Right atrium auricular region (tissue), 2 donors: ENCODE measurements around the gene MATR3. TPM values are rescaled to one million over a fixed set of nuclear protein-coding genes. Genes with fewer than 3 reads are reported as not detected.
"Not testable (repeated sequence)": the region's sequence is repeated elsewhere in the genome, so short reads cannot be mapped to it uniquely, and the experiment has no call there.

Experiments
- DNase-seq: peaks from one replicate; pipeline ENCODE4 v3.0.0-alpha.2; 2019; ENCODE audit warnings: low spot score
- H3K27ac ChIP-seq, 2 donors: fragments of 200-600 bp; sonication (generic); 1 replicate in 1 of 2; 2 replicates in 1 of 2; pipeline ENCODE4 v1.5.1; 2016 to 2019
- H3K27me3 ChIP-seq, 2 donors: fragments of 200-600 bp; sonication (generic); one replicate each; pipeline versions ENCODE4 v1.5.1 to v1.6.0; 2017 to 2019
- H3K36me3 ChIP-seq: fragments of 200-600 bp; sonication (generic); one replicate; pipeline ENCODE4 v1.5.1; 2016
- H3K4me1 ChIP-seq, 2 donors: fragments of 200-600 bp; sonication (generic); one replicate each; pipeline versions ENCODE4 v1.5.1 to v1.6.0; 2017 to 2019
- H3K4me3 ChIP-seq, 2 donors: fragments of 200-600 bp; sonication (generic); 1 replicate in 1 of 2; 2 replicates in 1 of 2; pipeline ENCODE4 v1.5.1; 2017 to 2019; ENCODE audit warnings: mild to moderate bottlenecking in 1 of 2, moderate library complexity in 1 of 2
- H3K9me3 ChIP-seq, 2 donors: fragments of 200-600 bp; sonication (generic); one replicate each; pipeline ENCODE4 v1.5.1; 2019
- total RNA-seq, 2 donors: library from RNA; depleted of rRNA; stranded (reverse); fragments of >200 nt; gene quantifications; one replicate each; pipeline ENCODE4 v1.1.0, GENCODE V29; 2016
- TF ChIP-seq, protein P1 (sequence below), 2 donors: fragments of 200-600 bp; sonication (generic); IDR thresholded peaks; one replicate each; pipeline ENCODE4 v1.5.1; 2019; ENCODE audit warnings: antibody characterized with exemption in 2 of 2

The MATR3 gene
- total RNA-seq, 2 donors from 2014 or later, result 131 to 159 TPM

DNA sequence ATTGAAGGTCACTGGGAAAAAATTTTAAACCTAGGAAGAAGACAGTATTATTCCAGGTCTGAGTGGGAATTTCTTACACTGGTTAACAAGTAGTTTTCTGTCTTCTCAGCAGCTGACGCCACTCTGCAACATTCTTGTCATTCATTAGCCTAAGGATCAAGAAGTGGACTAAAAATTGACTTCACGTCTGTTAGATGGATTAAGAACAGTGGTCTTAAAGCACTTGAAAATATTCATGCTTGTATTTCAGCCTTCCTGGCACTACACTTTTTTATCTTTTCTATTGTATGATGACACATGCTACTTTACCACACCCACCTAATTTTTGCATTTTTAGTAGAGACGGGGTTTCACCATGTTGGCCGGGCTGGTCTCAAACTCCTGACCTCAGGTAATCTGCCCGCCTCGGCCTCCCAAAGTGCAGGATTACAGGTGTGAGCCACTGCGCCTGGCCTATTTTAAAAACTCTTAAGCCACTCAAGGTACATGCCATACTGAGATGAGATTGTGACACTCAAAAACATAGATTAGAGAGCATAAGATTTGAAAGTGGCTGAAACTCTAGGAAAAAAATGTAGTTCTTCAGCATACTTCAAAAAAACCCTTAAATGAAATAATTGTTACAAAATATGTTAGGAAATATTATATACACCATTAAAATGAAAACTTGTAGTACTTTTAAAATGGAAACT, 8.4 kb downstream of the MATR3 start:
- Histone ChIP-seq H3K9me3 (no peaks in the 10 kb centered on the region), H3K4me1 (peaks cover 0 to 99% of the 10 kb centered on the region in 2 donors), H3K27me3 (no peaks in the 10 kb centered on the region), H3K4me3 (no peak overlapping the region), H3K36me3 (no peaks in the 10 kb centered on the region), H3K27ac (no peak overlapping the region)
- DNase-seq, result no peak
- TF ChIP-seq, protein P1, sequence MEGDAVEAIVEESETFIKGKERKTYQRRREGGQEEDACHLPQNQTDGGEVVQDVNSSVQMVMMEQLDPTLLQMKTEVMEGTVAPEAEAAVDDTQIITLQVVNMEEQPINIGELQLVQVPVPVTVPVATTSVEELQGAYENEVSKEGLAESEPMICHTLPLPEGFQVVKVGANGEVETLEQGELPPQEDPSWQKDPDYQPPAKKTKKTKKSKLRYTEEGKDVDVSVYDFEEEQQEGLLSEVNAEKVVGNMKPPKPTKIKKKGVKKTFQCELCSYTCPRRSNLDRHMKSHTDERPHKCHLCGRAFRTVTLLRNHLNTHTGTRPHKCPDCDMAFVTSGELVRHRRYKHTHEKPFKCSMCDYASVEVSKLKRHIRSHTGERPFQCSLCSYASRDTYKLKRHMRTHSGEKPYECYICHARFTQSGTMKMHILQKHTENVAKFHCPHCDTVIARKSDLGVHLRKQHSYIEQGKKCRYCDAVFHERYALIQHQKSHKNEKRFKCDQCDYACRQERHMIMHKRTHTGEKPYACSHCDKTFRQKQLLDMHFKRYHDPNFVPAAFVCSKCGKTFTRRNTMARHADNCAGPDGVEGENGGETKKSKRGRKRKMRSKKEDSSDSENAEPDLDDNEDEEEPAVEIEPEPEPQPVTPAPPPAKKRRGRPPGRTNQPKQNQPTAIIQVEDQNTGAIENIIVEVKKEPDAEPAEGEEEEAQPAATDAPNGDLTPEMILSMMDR (IDR thresholded peaks at IDR 0.05), result no peak

- Histone ChIP-seq H3K27ac (no peak overlapping the region), H3K36me3 (no peaks in the 10 kb centered on the region), H3K4me3 (no peak overlapping the region), H3K9me3 (no peaks in the 10 kb centered on the region), H3K27me3 (no peaks in the 10 kb centered on the region), H3K4me1 (peaks cover 0 to 99% of the 10 kb centered on the region in 2 donors)
- TF ChIP-seq, protein P1 (IDR thresholded peaks at IDR 0.05), result no peak
- DNase-seq, result no peak
Observed at GRCh38 chr5:139304391-139305324, 11.1 kb downstream of the MATR3 start.

- Histone ChIP-seq H3K27ac (no peak overlapping the region), H3K9me3 (no peaks in the 10 kb centered on the region), H3K36me3 (no peaks in the 10 kb centered on the region), H3K4me3 (no peak overlapping the region), H3K4me1 (peaks cover 0 to 98% of the 10 kb centered on the region in 2 donors), H3K27me3 (no peaks in the 10 kb centered on the region)
- DNase-seq, result no peak
- TF ChIP-seq, protein P1 (IDR thresholded peaks at IDR 0.05), result no peak
Observed at GRCh38 chr5:139306197-139306596, 12.7 kb downstream of the MATR3 start.

DNA sequence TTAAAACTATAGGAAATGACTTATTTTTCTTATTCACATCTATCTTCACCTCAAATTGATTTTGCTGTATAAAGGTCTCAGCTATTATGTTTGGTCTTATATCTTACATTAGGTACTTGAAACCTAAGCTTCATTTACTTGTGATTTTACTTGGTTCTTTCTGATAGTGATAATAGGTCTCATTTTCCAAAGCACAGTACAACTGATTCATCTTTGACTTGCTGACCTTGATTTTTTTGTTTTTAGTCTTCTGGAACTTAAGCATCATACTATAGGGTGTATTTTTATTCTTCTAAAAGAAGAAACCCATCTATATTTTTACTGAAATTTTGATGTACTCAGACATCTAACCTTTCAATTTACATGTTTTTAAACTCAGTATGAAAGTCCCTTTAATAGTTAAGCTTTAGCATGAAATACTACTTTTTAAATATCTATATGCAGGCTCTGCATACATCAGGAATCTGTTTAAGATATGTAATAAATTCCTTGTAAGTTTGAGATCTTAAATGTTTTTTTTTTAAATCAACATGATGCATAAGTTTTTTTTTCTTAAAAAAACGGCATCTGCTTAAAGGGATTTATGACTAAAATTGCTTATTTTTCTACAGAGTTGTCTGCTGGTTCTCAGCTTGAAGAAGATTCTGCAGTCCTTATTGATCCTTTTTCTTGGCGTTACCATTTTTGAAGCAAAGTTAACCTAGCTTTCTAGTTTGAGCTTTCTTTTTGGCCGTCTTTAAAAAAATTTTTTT, 13.3 kb downstream of the MATR3 start:
- TF ChIP-seq, protein P1 (IDR thresholded peaks at IDR 0.05), result no peak
- Histone ChIP-seq H3K9me3 (no peaks in the 10 kb centered on the region), H3K4me3 (no peak overlapping the region), H3K27me3 (no peaks in the 10 kb centered on the region), H3K27ac (no peak overlapping the region), H3K36me3 (no peaks in the 10 kb centered on the region), H3K4me1 (peaks cover 0 to 95% of the 10 kb centered on the region in 2 donors)
- no peak for DNase-seq

DNA sequence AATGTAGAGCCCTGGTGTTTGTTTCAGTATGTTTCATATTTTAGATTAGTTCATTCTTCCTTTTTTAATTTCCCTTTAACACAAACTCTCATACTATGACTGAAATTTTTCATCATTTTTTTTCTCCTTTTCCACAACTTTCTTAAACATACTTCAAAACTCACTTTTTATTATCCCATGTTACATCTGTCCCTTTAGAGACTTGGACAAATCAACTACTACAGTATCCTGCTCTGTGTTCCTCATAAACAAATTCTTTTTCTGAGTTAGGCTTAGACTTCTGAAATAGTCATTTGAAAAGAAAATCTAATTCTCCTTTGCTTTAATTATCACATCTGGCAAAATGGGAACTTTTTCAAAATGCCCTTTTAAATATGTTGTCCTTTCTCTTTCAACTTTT, 15.3 kb downstream of the MATR3 start:
- no peaks in the 10 kb centered on the region for H3K27me3 ChIP-seq
- H3K9me3 ChIP-seq, result no peaks in the 10 kb centered on the region
- DNase-seq, result no peak
- H3K36me3 ChIP-seq, result no peaks in the 10 kb centered on the region
- H3K4me1 ChIP-seq, result peaks cover 0 to 90% of the 10 kb centered on the region in 2 donors
- no peak overlapping the region for H3K27ac ChIP-seq
- H3K4me3 ChIP-seq, result no peak overlapping the region
- TF ChIP-seq, protein P1 (IDR thresholded peaks at IDR 0.05), result no peak

DNA sequence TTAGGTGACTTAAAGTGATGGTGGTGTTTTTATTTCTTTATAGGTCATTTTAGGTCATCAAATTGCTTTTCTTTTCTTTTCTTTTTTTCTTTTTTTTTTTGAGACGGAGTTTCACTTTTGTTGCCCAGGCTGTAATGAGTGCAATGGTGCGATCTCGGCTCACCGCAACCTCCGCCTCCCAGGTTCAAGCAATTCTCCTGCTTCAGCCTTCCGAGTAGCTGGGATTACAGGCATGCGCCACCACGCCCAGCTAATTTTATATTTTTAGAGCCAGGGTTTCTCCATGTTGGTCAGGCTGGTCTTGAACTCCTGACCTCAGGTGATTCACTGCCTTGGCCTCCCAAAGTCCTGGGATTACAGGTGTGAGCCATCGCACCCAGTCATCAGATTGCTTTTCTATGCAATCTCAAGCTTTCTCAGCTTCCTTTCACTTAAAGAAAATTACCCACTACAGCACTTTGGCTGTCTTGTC, 17.2 kb downstream of the MATR3 start:
- not testable (repeated sequence) for H3K36me3 ChIP-seq, H3K27ac ChIP-seq, H3K27me3 ChIP-seq, DNase-seq, H3K9me3 ChIP-seq, H3K4me3 ChIP-seq
- peaks cover 0 to 79% of the 10 kb centered on the region in 2 donors for H3K4me1 ChIP-seq
